IPS-18c (cell line): ENCODE measurements around the gene LYPD6.

Experiments used
- H3K4me3 ChIP-seq: 2 replicates; pipeline ENCODE4 v1.7.0; 2013; ENCODE audit warnings: low read depth, mild to moderate bottlenecking, low read length, moderate library complexity; ENCODE audit not compliant: insufficient read depth
- H3K9me3 ChIP-seq: one replicate; pipeline ENCODE4 v1.6.1; 2013; ENCODE audit warnings: mild to moderate bottlenecking, low read length, moderate library complexity; ENCODE audit not compliant: control insufficient read depth, insufficient read depth

LYPD6 gene

DNA sequence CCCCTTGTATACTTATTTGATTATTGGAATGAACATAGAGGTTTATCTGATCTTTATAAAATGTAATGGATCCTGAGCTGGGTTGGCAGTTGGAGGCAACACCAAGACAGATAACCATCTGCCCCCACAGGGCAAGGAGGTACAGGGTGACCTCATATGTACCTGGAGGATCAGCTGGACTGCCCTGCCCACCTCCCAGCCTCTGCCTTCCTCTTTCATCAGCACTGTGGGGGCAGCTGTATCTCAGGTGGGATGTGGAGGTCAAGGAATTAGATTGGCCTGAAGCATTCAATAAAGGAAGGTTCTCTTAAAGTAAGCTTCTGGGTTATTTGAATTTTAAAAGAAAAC lies 92.6 kb downstream of the LYPD6 start:
- no peaks in the 10 kb centered on the region for H3K9me3 ChIP-seq
- H3K4me3 ChIP-seq: no peak overlapping the region

DNA sequence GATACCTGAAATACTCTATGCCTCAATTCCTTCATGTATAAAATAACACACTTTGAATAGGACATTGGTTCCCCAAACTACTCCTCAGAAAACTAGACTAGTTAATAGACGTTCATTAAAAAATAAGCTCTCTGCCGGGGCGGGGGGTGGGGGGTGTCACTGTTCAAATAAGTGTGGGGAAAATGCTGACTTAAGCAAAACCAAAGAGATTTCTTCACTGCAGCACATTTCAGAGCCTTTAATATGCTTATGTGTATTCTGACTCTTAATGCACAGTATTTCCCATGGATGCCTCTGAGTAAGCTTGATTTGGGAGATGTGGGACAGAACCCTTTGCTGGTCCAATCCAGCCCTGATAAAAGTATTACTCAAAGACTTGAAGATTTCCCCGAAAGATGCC lies 93.2 kb downstream of the LYPD6 start:
- H3K9me3 ChIP-seq: no peaks in the 10 kb centered on the region
- H3K4me3 ChIP-seq: no peak overlapping the region

DNA sequence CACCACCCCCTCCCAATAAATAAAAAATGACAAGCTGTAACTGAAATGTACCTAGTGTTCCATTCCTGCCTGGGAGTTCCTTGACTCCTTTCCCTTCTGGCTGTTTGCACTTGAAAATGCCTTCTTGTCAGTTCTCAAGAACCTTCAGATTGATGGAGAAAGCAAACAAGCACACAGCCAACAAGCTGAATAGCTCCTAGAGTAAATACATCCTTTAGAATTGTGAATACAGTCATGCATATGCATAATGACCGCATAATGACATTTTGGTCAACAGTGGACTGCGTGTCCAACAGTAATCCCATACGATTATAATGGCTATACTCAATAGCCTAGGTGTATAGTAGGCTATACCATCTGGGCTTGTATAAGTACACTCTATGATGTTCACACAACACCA lies 97.0 kb downstream of the LYPD6 start:
- no peaks in the 10 kb centered on the region for H3K9me3 ChIP-seq
- H3K4me3 ChIP-seq: no peak overlapping the region

DNA sequence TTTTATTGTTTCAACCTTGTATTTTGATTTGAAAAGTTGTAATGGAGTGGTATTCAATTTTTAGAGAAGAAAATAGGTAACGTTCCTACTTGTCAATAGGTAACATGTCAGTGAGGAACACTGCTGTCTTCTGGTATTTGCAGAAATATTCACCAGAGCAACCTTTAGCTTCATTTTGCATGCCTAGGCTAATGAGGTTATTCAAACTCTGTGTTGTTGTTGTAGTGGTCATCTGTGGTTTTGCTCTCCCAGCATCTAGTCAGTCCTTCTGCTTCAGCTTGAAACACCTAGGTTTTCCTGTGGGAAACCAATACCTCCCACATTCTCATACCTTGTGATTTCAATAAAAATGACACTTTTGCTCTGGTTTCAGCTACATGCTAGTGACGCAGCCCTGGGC lies 98.4 kb downstream of the LYPD6 start:
- H3K4me3 ChIP-seq: no peak overlapping the region
- no peaks in the 10 kb centered on the region for H3K9me3 ChIP-seq

- H3K9me3 ChIP-seq: no peaks in the 10 kb centered on the region
- H3K4me3 ChIP-seq: no peak overlapping the region
Observed at GRCh38 chr2:149430743-149431736, 100.7 kb downstream of the LYPD6 start.

DNA sequence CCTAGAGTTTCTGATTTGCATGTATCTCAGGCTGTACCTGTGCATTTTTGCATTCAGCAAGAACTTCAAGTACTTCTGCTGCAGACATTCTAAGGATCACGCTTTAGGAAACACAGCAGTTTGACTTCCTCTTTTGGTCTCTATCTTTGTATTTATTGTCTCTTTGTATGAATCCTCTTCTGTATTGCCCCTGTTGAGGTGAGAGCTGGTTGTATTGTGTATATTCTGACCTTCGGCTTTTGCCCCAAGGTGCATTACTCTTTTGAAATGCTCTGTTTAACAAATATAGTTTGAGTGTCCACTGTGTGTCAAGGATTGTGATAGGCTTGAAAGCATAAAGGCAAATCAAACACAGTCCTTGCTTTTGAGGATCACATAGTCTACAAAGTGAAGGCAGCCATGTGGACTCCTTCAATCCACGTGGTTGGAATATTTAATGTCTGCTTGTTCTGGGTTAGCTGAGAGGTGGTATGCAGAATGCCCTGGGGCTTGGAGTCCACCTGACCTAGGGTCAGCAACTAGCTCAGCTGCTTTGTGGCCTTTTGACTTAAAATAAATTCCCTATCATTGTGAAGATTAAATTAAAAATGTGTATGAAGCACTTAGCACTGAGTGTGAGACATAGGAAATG lies 108.1 kb downstream of the LYPD6 start:
- no peaks in the 10 kb centered on the region for H3K9me3 ChIP-seq
- H3K4me3 ChIP-seq: no peak overlapping the region

DNA sequence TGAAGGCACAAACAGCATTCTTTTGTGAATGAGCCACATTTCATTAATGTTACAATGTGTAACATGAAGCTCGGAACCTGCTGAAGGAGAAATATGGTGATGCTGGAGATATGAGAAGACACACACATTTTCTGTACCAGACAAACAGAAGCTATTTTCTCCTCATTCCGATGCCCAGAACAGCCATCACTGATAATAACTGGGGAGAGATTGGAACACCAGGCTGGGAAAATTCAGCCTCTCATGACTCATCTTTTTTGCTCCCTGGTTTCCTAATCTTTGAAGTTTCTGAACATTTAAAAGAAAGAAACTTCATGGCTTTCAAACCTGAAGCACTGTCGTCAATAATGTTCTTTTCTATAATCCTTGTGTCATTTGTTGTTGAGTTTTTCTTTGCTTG lies 110.9 kb downstream of the LYPD6 start:
- no peaks in the 10 kb centered on the region for H3K9me3 ChIP-seq
- H3K4me3 ChIP-seq: no peak overlapping the region

GRCh38 chr2:149442346-149442745 lies 112.0 kb downstream of the LYPD6 start:
- no peak overlapping the region for H3K4me3 ChIP-seq
- H3K9me3 ChIP-seq: no peaks in the 10 kb centered on the region

DNA sequence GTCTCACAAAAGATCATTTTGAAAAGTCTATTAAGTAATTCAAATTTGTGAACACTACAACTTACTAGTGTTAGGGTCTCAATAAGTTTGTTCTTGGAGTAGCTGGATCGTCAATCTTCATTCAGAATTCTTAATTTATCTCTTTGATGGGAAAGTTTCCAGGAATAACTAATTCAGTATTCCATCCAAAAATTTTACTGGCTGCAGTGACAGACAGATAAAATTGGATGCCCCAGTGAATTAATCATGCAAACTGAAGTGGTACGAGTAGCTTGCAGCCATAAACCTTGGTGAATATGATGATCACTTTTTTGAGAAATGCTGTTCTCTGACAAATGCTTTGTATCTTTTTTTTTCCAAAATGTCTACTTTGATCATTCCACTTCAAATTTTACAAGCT lies 112.8 kb downstream of the LYPD6 start:
- H3K4me3 ChIP-seq: no peak overlapping the region

DNA sequence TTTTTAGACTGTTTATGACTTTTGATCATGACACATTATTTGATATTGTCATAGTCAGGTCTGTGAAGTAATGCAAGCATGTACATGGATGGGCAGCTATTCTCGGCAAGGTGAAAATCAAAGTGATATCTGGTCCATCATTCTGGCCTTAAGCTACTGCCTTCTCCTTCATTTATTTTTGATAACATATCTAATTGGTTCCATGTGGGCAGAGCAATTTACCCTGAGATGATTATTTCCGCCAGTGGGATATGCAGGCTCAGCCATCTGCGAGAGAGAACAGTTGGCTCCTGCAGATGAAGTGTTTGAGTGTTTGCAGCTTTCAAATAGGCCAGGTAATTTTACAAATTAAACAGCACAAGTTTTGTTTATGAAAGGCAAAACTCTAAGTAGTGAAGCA lies 116.4 kb downstream of the LYPD6 start:
- no peaks in the 10 kb centered on the region for H3K9me3 ChIP-seq
- H3K4me3 ChIP-seq: no peak overlapping the region

More for the DNA sequence above, 112.8 kb downstream of the LYPD6 start:
- H3K9me3 ChIP-seq: no peaks in the 10 kb centered on the region

- H3K4me3 ChIP-seq: no peak overlapping the region
Observed at GRCh38 chr2:149448315-149448714, 117.9 kb downstream of the LYPD6 start.

GRCh38 chr2:149449017-149449416 lies 118.6 kb downstream of the LYPD6 start:
- Histone ChIP-seq H3K9me3 (no peaks in the 10 kb centered on the region), H3K4me3 (no peak overlapping the region)

More at GRCh38 chr2:149448315-149448714, 117.9 kb downstream of the LYPD6 start:
- H3K9me3 ChIP-seq: no peaks in the 10 kb centered on the region

GRCh38 chr2:149451417-149452165 lies 121.2 kb downstream of the LYPD6 start:
- Histone ChIP-seq H3K4me3 (no peak overlapping the region), H3K9me3 (no peaks in the 10 kb centered on the region)

GRCh38 chr2:149456285-149456684 lies 125.9 kb downstream of the LYPD6 start:
- Histone ChIP-seq H3K4me3 (no peak overlapping the region), H3K9me3 (no peaks in the 10 kb centered on the region)

GRCh38 chr2:149458502-149458901 lies 128.1 kb downstream of the LYPD6 start:
- Histone ChIP-seq H3K4me3 (no peak overlapping the region), H3K9me3 (no peaks in the 10 kb centered on the region)

GRCh38 chr2:149463328-149464002 lies 133.1 kb downstream of the LYPD6 start:
- no peak overlapping the region for H3K4me3 ChIP-seq
- no peaks in the 10 kb centered on the region for H3K9me3 ChIP-seq

DNA sequence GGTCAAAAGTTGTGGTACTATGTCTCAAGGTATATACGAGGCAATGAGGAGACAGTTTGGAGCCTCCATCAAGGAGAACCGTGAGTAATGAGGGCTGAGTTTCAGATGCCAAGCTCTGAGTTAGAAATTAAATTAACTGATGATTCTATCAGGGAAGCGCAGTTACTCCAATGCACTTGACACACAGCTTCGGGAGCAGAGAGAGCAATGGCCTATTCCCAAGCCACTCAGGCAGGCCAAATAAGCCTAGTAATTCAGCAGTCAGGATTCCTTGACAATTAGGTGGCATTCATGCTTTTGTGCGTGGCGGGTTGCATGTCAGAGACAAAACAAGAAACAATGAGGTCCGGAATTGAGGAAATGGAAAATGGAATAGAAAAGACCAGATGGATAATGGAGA lies 134.0 kb downstream of the LYPD6 start:
- no peak overlapping the region for H3K4me3 ChIP-seq
- H3K9me3 ChIP-seq: no peaks in the 10 kb centered on the region
